Measurements from ENCODE around the gene SF3A2.

The SF3A2 gene

DNA sequence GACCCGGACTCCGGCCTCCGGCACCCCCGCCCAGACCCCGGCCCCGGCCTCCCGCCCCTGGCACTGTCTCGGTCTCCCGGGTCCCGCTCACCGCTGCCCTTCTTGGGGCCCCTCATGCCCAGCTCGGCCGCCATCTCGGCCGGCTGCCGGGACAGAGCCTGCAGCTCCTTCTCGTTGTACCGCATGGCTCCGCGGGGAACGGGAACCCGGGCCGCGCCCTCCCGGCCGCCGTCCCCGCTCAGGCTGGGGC lies 635 bp upstream of the SF3A2 start:
- Histone ChIP-seq H3K4me3 (ENCODE audit: low read length, poor library complexity, severe bottlenecking) (peak overlapping the region; percentile 93), H3K27me3 (ENCODE audit: insufficient read depth, low read length, poor library complexity, severe bottlenecking) (no peaks in the 10 kb centered on the region), H3K4me1 (ENCODE audit: insufficient read depth, low read length, poor library complexity, severe bottlenecking) (peaks cover 51% of the 10 kb centered on the region), H3K9me3 (ENCODE audit: insufficient read depth, low read depth, low read length) (no peaks in the 10 kb centered on the region), H3K79me2 (ENCODE audit: insufficient read depth, low read length) (peaks cover 76% of the 10 kb centered on the region), H4K20me1 (ENCODE audit: insufficient read depth, low read length, poor library complexity, severe bottlenecking) (peaks cover 65% of the 10 kb centered on the region), H3K36me3 (ENCODE audit: insufficient read depth, low read length) (peaks cover 3% of the 10 kb centered on the region; the same call in 1 of the 2 replicates), H3K9me2 (replicated peaks; ENCODE audit: low read depth, low read length) (no peaks in the 10 kb centered on the region), H3K4me2 (ENCODE audit: low read depth, low read length, poor library complexity, severe bottlenecking) (peak overlapping the region; percentile 83), H3F3A (ENCODE audit: low read depth) (peaks cover 3% of the 10 kb centered on the region; the same call in 1 of the 2 replicates), H2AFZ (ENCODE audit: low read length) (peak overlapping the region; percentile 66; the same call in 1 of the 2 replicates), H3K9ac (ENCODE audit: low read depth, low read length, poor library complexity, severe bottlenecking) (peak overlapping the region; percentile 86)
- TF ChIP-seq, protein P1, sequence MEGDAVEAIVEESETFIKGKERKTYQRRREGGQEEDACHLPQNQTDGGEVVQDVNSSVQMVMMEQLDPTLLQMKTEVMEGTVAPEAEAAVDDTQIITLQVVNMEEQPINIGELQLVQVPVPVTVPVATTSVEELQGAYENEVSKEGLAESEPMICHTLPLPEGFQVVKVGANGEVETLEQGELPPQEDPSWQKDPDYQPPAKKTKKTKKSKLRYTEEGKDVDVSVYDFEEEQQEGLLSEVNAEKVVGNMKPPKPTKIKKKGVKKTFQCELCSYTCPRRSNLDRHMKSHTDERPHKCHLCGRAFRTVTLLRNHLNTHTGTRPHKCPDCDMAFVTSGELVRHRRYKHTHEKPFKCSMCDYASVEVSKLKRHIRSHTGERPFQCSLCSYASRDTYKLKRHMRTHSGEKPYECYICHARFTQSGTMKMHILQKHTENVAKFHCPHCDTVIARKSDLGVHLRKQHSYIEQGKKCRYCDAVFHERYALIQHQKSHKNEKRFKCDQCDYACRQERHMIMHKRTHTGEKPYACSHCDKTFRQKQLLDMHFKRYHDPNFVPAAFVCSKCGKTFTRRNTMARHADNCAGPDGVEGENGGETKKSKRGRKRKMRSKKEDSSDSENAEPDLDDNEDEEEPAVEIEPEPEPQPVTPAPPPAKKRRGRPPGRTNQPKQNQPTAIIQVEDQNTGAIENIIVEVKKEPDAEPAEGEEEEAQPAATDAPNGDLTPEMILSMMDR (conservative IDR thresholded peaks at IDR 0.05; ENCODE audit: low read length), result no peak
- no peak for TF ChIP-seq EZH2phosphoT487 (IDR thresholded peaks at IDR 0.05; ENCODE audit: borderline replicate concordance)

DNA sequence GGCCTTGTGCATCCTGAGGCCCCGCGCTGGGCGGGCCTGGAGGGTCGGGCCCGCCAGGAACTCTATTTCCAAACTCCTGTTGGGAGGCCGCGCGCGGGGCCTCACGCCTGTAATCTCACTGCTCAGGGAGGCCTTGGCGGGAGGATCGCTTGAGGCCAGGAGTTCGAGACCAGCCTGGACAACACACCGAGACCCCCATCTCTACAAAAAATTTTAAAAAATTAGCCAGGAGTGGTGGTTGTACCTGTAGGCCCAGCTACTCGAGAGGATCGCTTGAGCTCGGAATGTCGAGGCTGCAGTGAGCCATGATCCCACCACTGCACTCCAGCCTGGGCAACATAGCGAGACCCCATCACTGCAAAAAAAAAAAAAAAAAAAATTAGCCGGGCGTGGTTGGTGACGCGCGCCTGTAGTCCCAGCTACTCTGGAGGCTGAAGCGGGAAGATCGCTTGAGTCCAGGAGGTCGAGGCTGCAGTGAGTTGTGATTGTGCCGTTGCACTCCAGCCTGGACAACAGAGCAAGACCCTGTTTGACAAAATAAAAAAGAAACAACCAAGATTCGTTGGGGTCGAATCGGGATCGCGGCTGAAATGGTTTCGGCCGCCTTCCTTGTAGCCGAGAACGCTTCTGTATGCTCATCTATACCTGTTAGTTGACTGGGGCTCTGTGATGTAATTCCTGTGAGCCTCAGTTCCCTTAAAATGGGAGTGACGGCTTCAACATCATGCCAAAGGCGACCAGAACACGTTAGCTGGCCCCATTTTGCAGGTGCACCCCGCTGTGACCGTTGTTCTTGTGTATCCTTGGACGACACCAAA lies 636 bp downstream of the SF3A2 start:
- H2AFZ ChIP-seq (ENCODE audit: low read length), result no peak overlapping the region
- TF ChIP-seq, protein P1 (conservative IDR thresholded peaks at IDR 0.05; ENCODE audit: low read length), result no peak
- TF ChIP-seq EZH2phosphoT487 (IDR thresholded peaks at IDR 0.05; ENCODE audit: borderline replicate concordance), result no peak
- H3K9me2 ChIP-seq (replicated peaks; ENCODE audit: low read depth, low read length), result no peaks in the 10 kb centered on the region
- peaks cover 4% of the 10 kb centered on the region; the same call in 1 of the 2 replicates for H3K36me3 ChIP-seq (ENCODE audit: insufficient read depth, low read length)
- peaks cover 3% of the 10 kb centered on the region; the same call in 1 of the 2 replicates for H3F3A ChIP-seq (ENCODE audit: low read depth)
- H3K27me3 ChIP-seq (ENCODE audit: insufficient read depth, low read length, poor library complexity, severe bottlenecking), result no peaks in the 10 kb centered on the region
- peaks cover 78% of the 10 kb centered on the region for H4K20me1 ChIP-seq (ENCODE audit: insufficient read depth, low read length, poor library complexity, severe bottlenecking)
- peak overlapping the region; percentile 86 for H3K9ac ChIP-seq (ENCODE audit: low read depth, low read length, poor library complexity, severe bottlenecking)
- peak overlapping the region; percentile 100 for H3K4me2 ChIP-seq (ENCODE audit: low read depth, low read length, poor library complexity, severe bottlenecking)
- H3K9me3 ChIP-seq (ENCODE audit: insufficient read depth, low read depth, low read length), result no peaks in the 10 kb centered on the region
- H3K4me1 ChIP-seq (ENCODE audit: insufficient read depth, low read length, poor library complexity, severe bottlenecking), result peaks cover 58% of the 10 kb centered on the region
- H3K4me3 ChIP-seq (ENCODE audit: low read length, poor library complexity, severe bottlenecking), result peak overlapping the region; percentile 93
- peaks cover 89% of the 10 kb centered on the region for H3K79me2 ChIP-seq (ENCODE audit: insufficient read depth, low read length)

DNA sequence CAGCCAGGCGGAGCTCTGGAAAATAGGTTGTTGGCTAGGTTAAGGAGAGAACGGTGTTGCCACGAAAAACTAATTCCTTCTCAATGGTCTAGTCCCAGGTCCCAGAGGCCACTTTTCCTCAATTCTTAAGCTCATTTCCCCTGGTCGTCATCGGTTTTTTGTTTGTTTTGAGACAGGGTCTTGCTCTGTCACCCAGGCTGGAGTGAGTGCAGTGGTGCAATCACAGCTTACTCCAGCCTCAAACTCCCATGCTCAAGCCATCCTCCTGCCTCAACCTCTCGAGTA lies 1.2 kb downstream of the SF3A2 start:
- H3K4me2 ChIP-seq (ENCODE audit: low read depth, low read length, poor library complexity, severe bottlenecking), result peak overlapping the region; percentile 100
- H3K9ac ChIP-seq (ENCODE audit: low read depth, low read length, poor library complexity, severe bottlenecking), result peak overlapping the region; percentile 86
- peaks cover 94% of the 10 kb centered on the region for H3K79me2 ChIP-seq (ENCODE audit: insufficient read depth, low read length)
- peaks cover 82% of the 10 kb centered on the region for H4K20me1 ChIP-seq (ENCODE audit: insufficient read depth, low read length, poor library complexity, severe bottlenecking)
- H3K4me3 ChIP-seq (ENCODE audit: low read length, poor library complexity, severe bottlenecking), result peak overlapping the region; percentile 93
- H3K4me1 ChIP-seq (ENCODE audit: insufficient read depth, low read length, poor library complexity, severe bottlenecking), result peaks cover 60% of the 10 kb centered on the region
- peaks cover 3% of the 10 kb centered on the region; the same call in 1 of the 2 replicates for H3F3A ChIP-seq (ENCODE audit: low read depth)
- no peaks in the 10 kb centered on the region for H3K9me3 ChIP-seq (ENCODE audit: insufficient read depth, low read depth, low read length)
- H3K9me2 ChIP-seq (replicated peaks; ENCODE audit: low read depth, low read length), result no peaks in the 10 kb centered on the region
- H2AFZ ChIP-seq (ENCODE audit: low read length), result no peak overlapping the region
- peaks cover 8% of the 10 kb centered on the region; the same call in 1 of the 2 replicates for H3K36me3 ChIP-seq (ENCODE audit: insufficient read depth, low read length)
- H3K27me3 ChIP-seq (ENCODE audit: insufficient read depth, low read length, poor library complexity, severe bottlenecking), result no peaks in the 10 kb centered on the region
- no peak for TF ChIP-seq EZH2phosphoT487 (IDR thresholded peaks at IDR 0.05; ENCODE audit: borderline replicate concordance)
- TF ChIP-seq, protein P1 (conservative IDR thresholded peaks at IDR 0.05; ENCODE audit: low read length), result no peak
